Parathyroid adenoma (tissue), 2 donors: ENCODE data around the gene CYB561.

Source experiments
- H2AFZ ChIP-seq: fragments of 300-600 bp; sonication (generic); one replicate; pipeline ENCODE4 v1.7.0; 2017; ENCODE audit warnings: antibody characterized with exemption, mild to moderate bottlenecking
- H3K27ac ChIP-seq: fragments of 300-600 bp; sonication (generic); one replicate; pipeline ENCODE4 v1.7.0; 2017
- H3K27me3 ChIP-seq: fragments of 300-600 bp; sonication (generic); one replicate; pipeline ENCODE4 v1.7.0; 2017; ENCODE audit warnings: low read length; ENCODE audit not compliant: control insufficient read depth, insufficient read depth
- H3K36me3 ChIP-seq: fragments of 300-600 bp; sonication (generic); one replicate; pipeline ENCODE4 v1.7.0; 2017; ENCODE audit warnings: low read length; ENCODE audit not compliant: control insufficient read depth, insufficient read depth
- H3K4me1 ChIP-seq: fragments of 300-600 bp; sonication (generic); one replicate; pipeline ENCODE4 v1.7.0; 2017; ENCODE audit warnings: control low read depth
- H3K4me2 ChIP-seq: fragments of 300-600 bp; sonication (generic); one replicate; pipeline ENCODE4 v1.7.0; 2017; ENCODE audit warnings: low read length
- H3K4me3 ChIP-seq: fragments of 300-600 bp; sonication (generic); one replicate; pipeline ENCODE4 v1.7.0; 2017; ENCODE audit warnings: low read depth, low read length
- H3K79me2 ChIP-seq: fragments of 300-600 bp; sonication (generic); one replicate; pipeline ENCODE4 v1.7.0; 2017; ENCODE audit warnings: control low read depth
- H3K9ac ChIP-seq: fragments of 300-600 bp; sonication (generic); one replicate; pipeline ENCODE4 v1.7.0; 2017; ENCODE audit warnings: mild to moderate bottlenecking
- H3K9me3 ChIP-seq: fragments of 300-600 bp; sonication (generic); one replicate; pipeline ENCODE4 v1.7.0; 2017; ENCODE audit warnings: low read length; ENCODE audit not compliant: control insufficient read depth
- CTCF ChIP-seq: fragments of 300-600 bp; sonication (generic); IDR thresholded peaks from one replicate; pipeline ENCODE4 v1.7.0; 2017; ENCODE audit warnings: antibody characterized with exemption, mild to moderate bottlenecking
- donor health status: primary hyperparathyroidism.

CYB561 gene

GRCh38 chr17:63430223-63430622 lies 15.9 kb downstream of the CYB561 start:
- H3K79me2 ChIP-seq = no peaks in the 10 kb centered on the region
- H3K9me3 ChIP-seq = no peaks in the 10 kb centered on the region
- no peak for TF ChIP-seq CTCF
- H3K27me3 ChIP-seq = no peaks in the 10 kb centered on the region
- peaks cover 12% of the 10 kb centered on the region for H3K4me1 ChIP-seq
- H3K9ac ChIP-seq = no peak overlapping the region
- no peak overlapping the region for H3K27ac ChIP-seq
- H3K36me3 ChIP-seq = no peaks in the 10 kb centered on the region
- no peak overlapping the region for H3K4me2 ChIP-seq
- no peak overlapping the region for H3K4me3 ChIP-seq
- no peak overlapping the region for H2AFZ ChIP-seq

DNA sequence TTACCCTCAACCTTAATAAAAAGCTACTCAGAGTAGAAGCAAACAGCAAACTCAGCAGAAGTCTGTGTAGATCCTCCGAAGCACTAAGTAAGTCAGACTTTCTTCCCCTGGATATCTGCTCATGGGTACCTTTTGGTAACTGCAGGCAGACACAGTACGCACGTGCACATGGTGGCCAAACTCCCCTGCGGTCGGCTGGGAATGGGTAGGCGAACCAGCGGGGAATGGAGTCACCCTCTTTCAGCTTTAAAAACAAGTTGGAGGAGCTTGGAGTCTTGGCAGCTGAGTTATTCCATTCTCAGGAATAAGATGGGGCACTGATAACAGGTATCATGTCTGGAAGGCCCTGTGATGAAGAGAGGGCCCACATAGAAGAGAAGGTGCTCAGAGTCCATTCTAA lies 16.3 kb downstream of the CYB561 start:
- Histone ChIP-seq H3K9me3 (no peaks in the 10 kb centered on the region), H2AFZ (no peak overlapping the region), H3K36me3 (no peaks in the 10 kb centered on the region), H3K27me3 (no peaks in the 10 kb centered on the region), H3K9ac (no peak overlapping the region), H3K79me2 (no peaks in the 10 kb centered on the region), H3K27ac (no peak overlapping the region), H3K4me2 (no peak overlapping the region), H3K4me3 (no peak overlapping the region), H3K4me1 (peaks cover 8% of the 10 kb centered on the region)
- no peak for TF ChIP-seq CTCF

DNA sequence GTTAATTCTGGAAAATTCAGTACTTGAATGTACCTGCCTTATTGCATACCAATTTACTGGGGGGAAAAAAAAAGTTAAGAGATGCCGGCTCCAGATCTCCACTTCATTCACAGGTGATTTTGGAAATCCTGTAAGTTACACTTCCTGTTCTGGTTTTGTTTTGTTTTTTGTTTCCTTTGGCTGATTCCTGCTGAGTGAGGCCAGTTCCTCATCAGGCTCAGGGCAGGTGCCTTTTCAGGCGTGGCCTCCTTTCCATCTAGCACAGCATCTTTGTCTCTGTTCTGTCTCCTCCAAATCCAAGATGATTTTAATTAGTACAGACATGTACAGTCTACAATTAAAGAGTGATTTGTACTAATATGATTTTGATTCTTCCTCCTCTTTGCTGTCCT lies 19.2 kb downstream of the CYB561 start:
- Histone ChIP-seq H3K9me3 (no peaks in the 10 kb centered on the region), H3K4me3 (no peak overlapping the region), H3K9ac (no peak overlapping the region), H3K27me3 (no peaks in the 10 kb centered on the region), H3K36me3 (no peaks in the 10 kb centered on the region), H3K4me2 (no peak overlapping the region), H2AFZ (no peak overlapping the region), H3K27ac (no peak overlapping the region), H3K79me2 (no peaks in the 10 kb centered on the region), H3K4me1 (no peaks in the 10 kb centered on the region)
- no peak for TF ChIP-seq CTCF

GRCh38 chr17:63426041-63426916 lies 19.8 kb downstream of the CYB561 start:
- H3K9ac ChIP-seq = no peak overlapping the region
- no peak overlapping the region for H3K4me3 ChIP-seq
- TF ChIP-seq CTCF = no peak
- H3K27me3 ChIP-seq = no peaks in the 10 kb centered on the region
- no peak overlapping the region for H3K4me2 ChIP-seq
- no peaks in the 10 kb centered on the region for H3K79me2 ChIP-seq
- no peaks in the 10 kb centered on the region for H3K36me3 ChIP-seq
- H2AFZ ChIP-seq = no peak overlapping the region
- no peak overlapping the region for H3K27ac ChIP-seq
- no peaks in the 10 kb centered on the region for H3K4me1 ChIP-seq
- H3K9me3 ChIP-seq = no peaks in the 10 kb centered on the region

GRCh38 chr17:63425483-63425882 lies 20.6 kb downstream of the CYB561 start:
- no peaks in the 10 kb centered on the region for H3K9me3 ChIP-seq

More at GRCh38 chr17:63425483-63425882, 20.6 kb downstream of the CYB561 start:
- Histone ChIP-seq H3K27me3 (no peaks in the 10 kb centered on the region), H3K4me1 (no peaks in the 10 kb centered on the region), H3K36me3 (no peaks in the 10 kb centered on the region), H3K9ac (no peak overlapping the region), H3K4me3 (no peak overlapping the region), H2AFZ (no peak overlapping the region), H3K79me2 (no peaks in the 10 kb centered on the region), H3K4me2 (no peak overlapping the region), H3K27ac (no peak overlapping the region)
- peak; percentile 95 for TF ChIP-seq CTCF
